A549 treated with AZD9567 at 1 μM for 4 hours (cell line): ENCODE data around the gene RAB6B. TPM values are rescaled to one million over a fixed set of nuclear protein-coding genes. Genes with fewer than 3 reads are reported as not detected.

ENCODE experiments used
- total RNA-seq: library from RNA; stranded (reverse); fragments of 200-300 nt; extraction: Qiagen RNA extraction; gene quantifications from 5 replicates; pipeline ENCODE4 v1.2.3, GENCODE V29; 2022; ENCODE audit not compliant: insufficient read depth

RAB6B gene
- total RNA-seq, result 1.7 to 8.2 TPM (median 2.2 TPM) in 5 replicates

GRCh38 chr3:133895208-133896001, at the start of gene RAB6B:
RAB6B (minus strand) TSS chr3:133895882; CDS start chr3:133895466, 416 bp downstream.

GRCh38 chr3:133805702-133806475, 89.8 kb downstream of the RAB6B start, which contains the start of gene SRPRB:
SRPRB (plus strand) TSS chr3:133805815; CDS start chr3:133805849, 34 bp downstream.

Other genes with a start within 250 kb of the RAB6B start
- 19.7 to 36.7 TPM (median 22.2 TPM) in 5 replicates for gene TOPBP1, start 233.9 kb downstream of the RAB6B start, total RNA-seq
- gene TF, start 149.5 kb downstream of the RAB6B start, total RNA-seq, result 0.41 to 21.3 TPM (median 1.3 TPM) in 5 replicates
- 55.4 to 92.9 TPM (median 57.6 TPM) in 5 replicates for gene SRPRB, start 90.1 kb downstream of the RAB6B start, total RNA-seq
- gene SLCO2A1, start 134.0 kb upstream of the RAB6B start, total RNA-seq, result 0.03 to 0.17 TPM (median 0.10 TPM) in 4 of 5 replicates, not detected in the other